GM12878 (cell line): Measurements from ENCODE around the gene COPZ2. TPM values are rescaled to one million over a fixed set of nuclear protein-coding genes. Genes with fewer than 3 reads are reported as not detected.

ENCODE experiments used
- ASH2L ChIP-seq: fragments of 300-600, 200-600 bp; sonication (generic); IDR thresholded peaks from 2 replicates; pipeline ENCODE4 v1.6.1; 2017; ENCODE audit warnings: low read depth, mild to moderate bottlenecking, borderline replicate concordance
- ATF3 ChIP-seq: IDR thresholded peaks from 2 replicates; pipeline ENCODE4 v1.6.1; 2011; ENCODE audit warnings: low read depth, mild to moderate bottlenecking, low read length, moderate library complexity, borderline replicate concordance; ENCODE audit errors: extremely low read depth
- ATF7 ChIP-seq: fragments of 450-650 bp; IDR thresholded peaks from 2 replicates; pipeline ENCODE4 v1.6.1; 2016; ENCODE audit warnings: low read depth, mild to moderate bottlenecking
- BHLHE40 ChIP-seq, 2 experiments: fragments of 450-650 bp in 1 of 2; IDR thresholded peaks; 2 replicates each; pipeline ENCODE4 v1.6.1; 2011 to 2017; ENCODE audit warnings: low read depth in 2 of 2, borderline replicate concordance in 1 of 2, improper control_type of control experiment in 1 of 2, low read length in 1 of 2, mild to moderate bottlenecking in 1 of 2
- BMI1 ChIP-seq: fragments of 450-650 bp; IDR thresholded peaks from 2 replicates; pipeline ENCODE4 v1.6.1; 2016; ENCODE audit warnings: mild to moderate bottlenecking, moderate library complexity, borderline replicate concordance
- CEBPB ChIP-seq, 2 experiments: fragments of 150-350 bp in 1 of 2; IDR thresholded peaks; 2 replicates each; pipeline ENCODE4 v1.6.1; 2012 to 2014; ENCODE audit warnings: low read depth in 2 of 2, low read length in 2 of 2, borderline replicate concordance in 1 of 2, inconsistent platforms in 1 of 2
- CHD2 ChIP-seq: IDR thresholded peaks from 2 replicates; pipeline ENCODE4 v1.6.1; 2011; ENCODE audit warnings: low read depth, low read length, improper control_type of control experiment, borderline replicate concordance
- HDAC6 ChIP-seq: fragments of 200-600 bp; sonication (generic); IDR thresholded peaks from one replicate; pipeline ENCODE4 v1.8.0; 2017; ENCODE audit warnings: antibody characterized with exemption; ENCODE audit not compliant: unreplicated experiment
- NFXL1 ChIP-seq: fragments of 450-650 bp; IDR thresholded peaks from 2 replicates; pipeline ENCODE4 v1.6.1; 2017; ENCODE audit warnings: antibody characterized with exemption, mild to moderate bottlenecking, borderline replicate concordance
- POLR2AphosphoS5 ChIP-seq: IDR thresholded peaks from 2 replicates; pipeline ENCODE4 v1.6.1; 2011; ENCODE audit warnings: mild to moderate bottlenecking, low read length, inconsistent platforms
- PRDM15 ChIP-seq: fragments of 450-650 bp; formaldehyde crosslinking; IDR thresholded peaks from 2 replicates; pipeline ENCODE4 v1.4.0; 2020; ENCODE audit warnings: mild to moderate bottlenecking, moderate library complexity
- RELA ChIP-seq: fragments of 450-650 bp; IDR thresholded peaks from 2 replicates; pipeline ENCODE4 v1.8.0; 2014; ENCODE audit warnings: borderline replicate concordance; ENCODE audit not compliant: partially characterized antibody
- RELB ChIP-seq: fragments of 450-650 bp; IDR thresholded peaks from 2 replicates; pipeline ENCODE4 v1.6.1; 2017; ENCODE audit warnings: low read depth, mild to moderate bottlenecking, moderate library complexity
- TCF7 ChIP-seq: IDR thresholded peaks from 2 replicates; pipeline ENCODE4 v1.6.1; 2014; ENCODE audit warnings: antibody characterized with exemption, borderline replicate concordance
- ZBTB40 ChIP-seq: fragments of 450-650 bp; IDR thresholded peaks from 2 replicates; pipeline ENCODE4 v1.6.1; 2016; ENCODE audit warnings: mild to moderate bottlenecking, moderate library complexity, borderline replicate concordance
- ZNF207 ChIP-seq: fragments of 450-650 bp; IDR thresholded peaks from 2 replicates; pipeline ENCODE4 v1.6.1; 2014; ENCODE audit warnings: antibody characterized with exemption, mild to moderate bottlenecking, borderline replicate concordance
- ZNF274 ChIP-seq: IDR thresholded peaks from one replicate; pipeline ENCODE4 v1.8.0; 2011; ENCODE audit not compliant: insufficient read length, insufficient read depth
- ZNF384 ChIP-seq: IDR thresholded peaks from 2 replicates; pipeline ENCODE4 v1.6.1; 2012; ENCODE audit warnings: low read depth, mild to moderate bottlenecking, low read length, improper control_type of control experiment, borderline replicate concordance
- polyA plus RNA-seq, 11 experiments: library from polyadenylated mRNA; depleted of rRNA in 4 of 11; unstranded in 6 of 11; stranded (reverse) in 5 of 11; fragments of >200 nt; fragmentation: Nextera tagmentation in 4 of 11; fragmentation: Illumina TruSeq in 1 of 11; extraction: Ambion mirVana in 4 of 11; extraction: Trizol in 1 of 11; gene quantifications; 1 replicate in 1 of 11; 2 replicates in 10 of 11; pipeline versions ENCODE4 v1.2.1 to v1.2.3, GENCODE V29; 2011 to 2016; ENCODE audit warnings: inconsistent platforms in 2 of 11, missing spikeins in 2 of 11, low read depth in 1 of 11
- total RNA-seq, 4 experiments: library from RNA; depleted of rRNA in 3 of 4; stranded (reverse); fragments of >200 nt in 3 of 4; fragmentation: Illumina TruSeq in 1 of 4; extraction: Trizol in 1 of 4; gene quantifications; 2 replicates each; pipeline versions ENCODE4 v1.2.1 to v1.2.3, GENCODE V29; 2013 to 2021

Gene COPZ2
- total and polyA plus RNA-seq, 10 of the 15 experiments (the other 5 are each of a cell fraction or from before 2014, with no cell fraction given), result 0.20 to 4.3 (median 2.6) TPM

GRCh38 chr17:48026502-48027321 lies 10.9 kb downstream of the COPZ2 start (continued):
- no peak for TF ChIP-seq RELA
- TF ChIP-seq ZNF207, result no peak
- TF ChIP-seq BMI1, result no peak
- TF ChIP-seq CEBPB (IDR thresholded peaks at IDR 0.05; ENCODE audit: borderline replicate concordance in 1 of 2, low read depth in 2 of 2, low read length in 2 of 2), result no peak
- no peak for TF ChIP-seq ZBTB40
- TF ChIP-seq NFXL1, result no peak
- no peak for TF ChIP-seq ZNF274
- TF ChIP-seq POLR2AphosphoS5, result no peak
- no peak for TF ChIP-seq HDAC6
- TF ChIP-seq TCF7, result no peak
- no peak for TF ChIP-seq ATF7
- TF ChIP-seq ZNF384, result no peak
- no peak for TF ChIP-seq ASH2L
- peak; percentile 24 to 43; a peak in 2 of 4 replicates for TF ChIP-seq BHLHE40 (IDR thresholded peaks at IDR 0.05; ENCODE audit: borderline replicate concordance in 1 of 2, low read depth in 2 of 2, low read length in 1 of 2)
- TF ChIP-seq RELB, result no peak
- no peak for TF ChIP-seq PRDM15 (CRISPR knock-in tag)
- TF ChIP-seq ATF3, result no peak
- TF ChIP-seq CHD2, result no peak
